HTERT RPE-1 (cell line): ENCODE data around the gene IREB2.
"Not testable (repeated sequence)": the region's sequence is repeated elsewhere in the genome, so short reads cannot be mapped to it uniquely, and the experiment has no call there.

ENCODE experiments used
- in situ Hi-C: fragments of 300-500 bp; cut with MboI; formaldehyde crosslinking; loops from 4 replicates; pipeline ENCODE4 v1.14.3; 2020; ENCODE audit warnings: low sequenced_read_pairs

IREB2 gene

DNA sequence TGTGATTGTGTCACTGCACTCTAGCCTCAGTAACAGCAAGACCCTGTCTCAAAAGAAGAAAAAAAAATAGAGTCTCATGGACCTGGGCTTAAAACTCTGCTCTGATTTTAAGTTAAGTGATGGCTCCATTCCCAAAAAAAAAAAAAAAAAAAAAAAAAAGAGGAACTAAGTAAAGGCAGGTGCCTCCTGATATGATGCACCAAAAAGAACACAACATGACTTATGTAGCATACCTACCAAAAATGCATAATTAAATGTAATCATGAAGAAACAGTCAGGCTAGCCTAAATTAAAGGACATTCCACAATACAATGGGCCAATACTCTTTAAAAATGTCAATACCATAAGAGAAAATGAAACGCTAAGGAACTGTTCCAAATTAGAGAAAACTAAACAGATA, 5.4 kb upstream of the IREB2 start:
- in situ Hi-C loops, result no loop called here

- in situ Hi-C loops, result no loop called here
Measured at GRCh38 chr15:78434134-78434533, 3.9 kb upstream of the IREB2 start.

GRCh38 chr15:78434711-78435110, 3.3 kb upstream of the IREB2 start:
- in situ Hi-C loops, result not testable (repeated sequence)

GRCh38 chr15:78437107-78437761, 782 bp upstream of the IREB2 start:
- in situ Hi-C loops, result no loop called here

DNA sequence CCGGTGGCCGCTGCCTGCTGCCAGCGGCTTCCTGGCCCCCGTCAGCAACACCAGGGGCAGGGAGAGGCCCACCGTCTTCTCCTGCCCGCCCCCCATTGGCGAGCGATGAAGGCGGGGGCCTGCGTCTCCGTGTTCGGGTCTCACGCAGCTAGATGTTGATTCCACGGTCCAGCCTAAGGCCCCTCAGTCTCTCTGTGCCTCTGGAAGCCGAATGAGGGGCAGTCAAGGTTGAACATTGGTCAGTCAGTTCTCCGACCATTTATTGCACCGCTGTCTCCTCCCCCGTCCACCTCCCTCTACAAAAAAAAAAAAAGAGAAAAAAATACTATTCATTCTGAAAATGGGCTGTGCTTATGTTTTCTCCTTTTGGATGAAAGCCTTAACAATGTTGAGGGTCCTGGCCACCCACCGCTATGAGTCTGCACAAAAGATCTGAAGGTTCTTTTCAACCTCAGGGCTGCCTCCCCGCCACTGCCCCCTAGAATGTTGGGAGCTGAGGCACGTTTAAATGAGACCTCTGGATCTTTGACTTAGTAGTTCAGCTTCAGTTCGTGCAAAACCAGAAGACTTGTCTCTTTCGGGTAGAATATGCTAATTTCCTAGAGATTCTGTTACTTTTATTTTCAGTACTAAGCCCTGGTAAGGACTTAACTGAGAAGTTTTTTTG, 736 bp downstream of the IREB2 start:
- in situ Hi-C loops, result no loop called here

DNA sequence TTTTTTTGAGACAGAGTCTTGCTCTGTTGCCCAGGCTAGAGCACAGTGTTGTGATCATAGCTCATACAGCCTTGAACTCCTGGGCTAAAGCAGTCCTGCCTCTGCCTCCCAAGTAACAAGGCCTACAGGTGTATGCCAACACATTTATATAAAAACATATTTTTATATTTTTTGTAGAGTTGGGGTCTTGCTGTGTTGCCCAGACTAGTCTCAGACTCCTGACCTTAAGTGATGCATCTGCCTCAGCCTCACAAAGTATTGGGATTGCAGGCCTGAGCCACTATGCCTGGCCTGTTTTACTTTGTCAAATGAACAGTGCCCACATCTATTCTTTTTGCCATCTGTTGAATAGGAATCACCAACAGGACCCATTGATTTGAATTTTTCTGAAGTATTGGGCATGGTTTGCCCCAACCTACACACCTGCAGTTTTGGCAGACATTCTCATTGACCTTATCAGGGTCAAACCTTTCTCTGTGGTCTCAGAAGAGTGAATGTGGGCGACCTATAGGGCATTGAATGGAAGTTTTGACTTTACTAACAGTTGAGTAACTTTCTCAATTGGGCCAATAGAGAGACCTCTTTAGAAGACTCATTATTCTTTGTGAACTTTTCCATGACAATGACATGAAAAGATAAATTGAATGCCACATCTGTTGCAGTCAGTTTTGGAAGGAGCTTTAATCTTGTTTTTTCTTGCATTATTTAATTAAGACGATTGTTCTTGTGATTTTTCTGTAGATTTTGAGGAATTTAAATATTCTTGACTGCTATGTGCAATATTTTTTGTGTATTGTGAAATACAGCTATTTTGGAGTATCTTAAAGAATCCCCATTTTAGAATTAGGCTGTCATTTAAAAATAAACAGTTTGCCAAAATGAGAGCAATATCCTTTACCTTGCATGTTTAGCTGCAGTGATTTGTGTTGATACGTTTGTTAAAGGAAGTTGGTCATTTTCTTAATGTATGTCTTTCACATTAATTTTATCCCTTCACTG, 2.7 kb downstream of the IREB2 start:
- in situ Hi-C loops, result no loop called here

- in situ Hi-C loops, result no loop called here
Measured at GRCh38 chr15:78444255-78444654, 6.2 kb downstream of the IREB2 start.

- in situ Hi-C loops, result no loop called here
Measured at GRCh38 chr15:78445875-78446274, 7.9 kb downstream of the IREB2 start.

DNA sequence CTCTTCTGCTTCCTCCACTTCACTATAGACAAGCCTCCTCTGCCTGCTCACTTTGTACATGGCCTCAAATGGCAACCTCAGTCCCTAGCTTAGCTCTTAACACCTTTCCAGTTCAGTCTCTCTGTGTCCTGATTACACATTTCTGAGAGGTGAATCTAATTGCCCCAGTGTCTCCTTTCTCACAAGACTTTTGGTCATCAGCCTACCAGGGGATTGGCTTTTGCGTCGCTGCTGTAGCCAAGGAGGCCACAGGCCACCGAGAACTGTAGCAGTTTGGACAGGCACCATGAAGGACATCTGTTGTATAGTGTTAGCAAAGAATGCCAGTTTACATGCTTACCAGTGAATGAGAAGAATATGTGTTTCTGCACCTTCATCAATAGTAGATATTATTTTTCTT, 8.5 kb downstream of the IREB2 start:
- in situ Hi-C loops, result no loop called here

GRCh38 chr15:78448441-78449219, 10.6 kb downstream of the IREB2 start:
- in situ Hi-C loops, result no loop called here

DNA sequence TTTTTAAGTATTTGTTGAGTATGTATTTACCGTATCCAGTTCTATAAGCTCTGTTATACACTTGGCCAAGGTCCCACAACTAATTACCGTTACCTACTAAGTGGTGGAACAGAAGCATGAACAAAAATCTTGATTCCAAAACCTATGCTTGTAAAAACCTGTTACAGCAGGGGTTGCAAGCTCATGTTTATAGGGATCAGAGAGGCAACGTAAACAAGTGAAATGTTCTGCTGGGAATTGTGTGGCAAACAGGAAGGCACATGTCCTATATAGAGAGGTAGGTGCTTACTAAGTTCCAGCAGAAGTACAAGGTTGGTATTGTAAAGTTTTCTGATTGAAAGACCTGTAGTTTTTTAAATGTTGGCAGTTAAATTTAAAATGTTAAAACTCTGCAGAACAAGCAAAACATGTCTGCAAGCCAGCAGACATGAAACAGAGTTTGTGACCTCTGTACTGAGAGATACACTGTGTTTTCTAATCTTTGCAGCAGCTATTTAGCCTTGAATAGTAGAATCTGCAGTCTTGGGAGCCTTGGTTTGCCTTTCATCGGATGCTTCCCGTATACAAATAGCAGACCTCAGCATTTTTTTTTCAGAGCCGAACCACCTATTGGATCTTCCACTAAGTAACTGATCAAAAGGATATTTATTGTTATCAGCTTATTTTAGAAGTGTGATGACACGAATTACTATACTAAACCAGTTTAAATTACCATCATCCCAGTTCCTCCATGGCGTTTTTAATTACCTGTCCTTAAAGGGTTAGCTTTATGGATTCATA, 11.4 kb downstream of the IREB2 start:
- in situ Hi-C loops, result no loop called here

DNA sequence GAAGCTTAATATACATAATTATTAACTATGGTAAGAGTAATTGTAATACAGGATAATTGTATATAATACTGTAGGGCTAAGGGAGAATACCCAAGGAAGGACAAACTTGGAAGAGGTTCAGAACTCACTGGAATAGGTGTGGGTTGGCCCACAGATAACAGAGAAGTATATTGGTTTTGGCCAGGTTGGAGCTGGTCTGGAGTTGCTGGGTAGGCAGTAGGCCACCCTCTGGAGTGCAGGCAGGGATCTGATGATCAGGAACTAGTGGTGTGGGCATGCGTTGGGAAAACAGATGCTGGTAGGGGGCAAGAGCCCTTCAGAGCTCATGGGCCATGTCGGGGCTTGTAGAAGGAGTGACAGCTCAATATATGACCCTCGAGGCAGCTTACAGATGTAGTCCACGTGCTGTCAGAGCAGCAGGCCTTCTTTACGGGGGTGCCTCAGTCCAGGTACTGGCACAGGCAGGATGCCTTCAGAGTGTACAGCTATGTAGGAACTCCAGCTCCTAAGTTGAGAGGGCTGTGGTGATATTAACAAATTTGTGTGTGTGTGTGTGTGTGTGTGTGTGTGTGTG, 12.4 kb downstream of the IREB2 start:
- in situ Hi-C loops, result no loop called here

- in situ Hi-C loops, result no loop called here
Measured at GRCh38 chr15:78452485-78452884, 14.5 kb downstream of the IREB2 start.

DNA sequence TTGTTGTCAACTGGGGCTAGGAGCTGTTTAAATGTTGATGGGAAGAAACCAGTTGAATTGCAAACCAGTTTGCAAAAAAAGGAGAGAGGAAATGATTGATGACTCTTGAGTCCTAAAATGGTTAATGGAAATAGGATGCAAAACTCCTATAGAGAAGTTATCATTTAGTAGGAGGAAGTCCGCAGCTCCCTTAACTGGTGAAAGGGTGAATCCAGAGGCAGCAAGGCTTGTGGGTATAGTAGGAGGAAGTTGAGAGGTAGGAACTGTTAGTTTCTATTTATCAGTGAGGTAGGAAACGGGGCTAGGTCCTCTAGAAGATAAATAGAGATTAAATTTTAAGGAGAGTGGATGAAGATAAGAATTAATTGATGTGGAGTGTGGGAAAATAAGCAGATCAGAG, 15.4 kb downstream of the IREB2 start:
- in situ Hi-C loops, result no loop called here

- in situ Hi-C loops, result no loop called here
Measured at GRCh38 chr15:78454992-78455391, 17.0 kb downstream of the IREB2 start.

- in situ Hi-C loops, result no loop called here
Measured at GRCh38 chr15:78455749-78456148, 17.7 kb downstream of the IREB2 start.

- in situ Hi-C loops, result no loop called here
Measured at GRCh38 chr15:78456426-78456825, 18.4 kb downstream of the IREB2 start.

DNA sequence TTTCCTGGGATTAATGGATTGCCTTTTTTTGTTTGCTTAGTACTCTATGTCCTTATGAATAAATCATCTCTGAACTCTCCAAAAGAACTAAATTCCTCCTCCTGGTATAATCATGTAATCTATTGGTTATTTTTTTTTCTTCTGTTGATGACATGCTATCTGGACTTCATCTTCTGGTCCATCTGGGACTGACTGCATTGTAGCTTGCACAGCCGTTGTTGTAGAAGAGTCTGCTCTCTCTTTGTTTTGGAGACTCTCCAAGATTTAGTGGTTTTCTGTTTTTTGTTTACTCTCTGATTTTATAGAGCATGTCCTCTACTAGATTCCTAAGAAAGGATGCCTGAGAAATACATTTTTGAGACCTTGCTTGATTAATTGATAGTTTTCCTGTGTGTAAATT, 19.1 kb downstream of the IREB2 start:
- in situ Hi-C loops, result no loop called here

GRCh38 chr15:78460737-78461136, 22.7 kb downstream of the IREB2 start:
- in situ Hi-C loops, result no loop called here
